Panc1 (cell line): Measurements from ENCODE around the gene PRSS33. TPM values are rescaled to one million over a fixed set of nuclear protein-coding genes. Genes with fewer than 3 reads are reported as not detected.

Experiments
- ATAC-seq: fragments of 200-7000 bp; cut with Tn5 transposase; 2 replicates; pipeline ENCODE4 v1.9.1; 2020; ENCODE audit warnings: mild to moderate bottlenecking, moderate library complexity
- BruUV-seq: library from RNA; stranded (reverse); fragments of 400-500 nt; replicated peaks from 2 replicates; lab custom pipeline; 2021; lab: Mats Ljungman, UMichigan
- CTCF ChIA-PET: fragments of 300-600 bp; sonication (Branson Sonifier 250); formaldehyde crosslinking; loops from one replicate; lab custom pipeline; 2022; ENCODE audit warnings: antibody characterized with exemption; lab: Charles Lee
- POLR2A ChIA-PET: fragments of 300-600 bp; sonication (Branson Sonifier 250); formaldehyde crosslinking; loops from one replicate; lab custom pipeline; 2022; ENCODE audit warnings: antibody characterized with exemption; lab: Charles Lee
- DNase-seq: peaks from one replicate; pipeline ENCODE4 v3.0.0-alpha.2; 2010; ENCODE audit warnings: low read depth, low spot score
- H3K27ac ChIP-seq: 2 replicates; pipeline ENCODE4 v1.5.1; 2011; ENCODE audit warnings: mild to moderate bottlenecking, low read length, inconsistent platforms
- H3K27me3 ChIP-seq: fragments of 200-500 bp; sonication (Bioruptor generic); 2 replicates; pipeline ENCODE4 v1.6.0; 2014; ENCODE audit warnings: low read length, inconsistent platforms; ENCODE audit not compliant: control insufficient read depth, insufficient read depth
- H3K36me3 ChIP-seq: fragments of 200-500 bp; sonication (Bioruptor generic); 2 replicates; pipeline ENCODE4 v1.5.1; 2014; ENCODE audit warnings: inconsistent platforms, mild to moderate bottlenecking, low read length, moderate library complexity; ENCODE audit not compliant: control insufficient read depth, insufficient read depth
- H3K4me1 ChIP-seq: 2 replicates; pipeline ENCODE4 v1.5.1; 2011; ENCODE audit warnings: inconsistent platforms, mild to moderate bottlenecking, low read length, moderate library complexity; ENCODE audit not compliant: control insufficient read depth, insufficient read depth
- H3K4me3 ChIP-seq, 2 experiments: 2 replicates each; pipeline ENCODE4 v1.5.1; 2011 to 2012; ENCODE audit warnings: low read depth in 2 of 2, low read length in 2 of 2, mild to moderate bottlenecking in 2 of 2, inconsistent platforms in 1 of 2, moderate library complexity in 1 of 2
- H3K9me3 ChIP-seq: fragments of 200-500 bp; sonication (Bioruptor generic); 2 replicates; pipeline ENCODE4 v1.5.1; 2014; ENCODE audit warnings: low read depth, mild to moderate bottlenecking, inconsistent platforms, low read length, moderate library complexity; ENCODE audit not compliant: control insufficient read depth, insufficient read depth
- POLR2AphosphoS5 ChIP-seq: IDR thresholded peaks from 2 replicates; pipeline ENCODE4 v1.6.1; 2012; ENCODE audit warnings: mild to moderate bottlenecking, low read depth, low read length, moderate library complexity
- SIN3A ChIP-seq: IDR thresholded peaks from 2 replicates; pipeline ENCODE4 v1.6.1; 2012; ENCODE audit warnings: low read depth, mild to moderate bottlenecking, low read length, moderate library complexity, borderline replicate concordance; ENCODE audit not compliant: insufficient read depth
- TCF7L2 ChIP-seq: IDR thresholded peaks from 2 replicates; pipeline ENCODE4 v1.6.1; 2011; ENCODE audit warnings: mild to moderate bottlenecking, low read depth, low read length, inconsistent platforms
- in situ Hi-C: cut with HindIII; loops from 2 replicates; pipeline ENCODE4 v1.10.0; 2016; ENCODE audit warnings: low sequenced_read_pairs, low pct_unique_long_range_greater_than_20kb
- intact Hi-C: fragments of 100-400 bp; cut with micrococcal nuclease; formaldehyde crosslinking; loops from one replicate; pipeline ENCODE4 v1.10.0; 2022; ENCODE audit not compliant: unreplicated experiment
- total RNA-seq: library from RNA; stranded (reverse); gene quantifications from one replicate; pipeline ENCODE4 v1.2.1, GENCODE V29; 2021; ENCODE audit not compliant: unreplicated experiment
- TF ChIP-seq, protein P1 (sequence below): fragments of 450-650 bp; IDR thresholded peaks from 2 replicates; pipeline ENCODE4 v1.5.1; 2017; ENCODE audit warnings: mild to moderate bottlenecking
- TF ChIP-seq, protein P2 (sequence below), 2 experiments: IDR thresholded peaks; 2 replicates each; pipeline ENCODE4 v1.6.1; 2011 to 2012; ENCODE audit warnings: low read depth in 2 of 2, control low read depth in 1 of 2, low read length in 1 of 2, mild to moderate bottlenecking in 1 of 2, moderate library complexity in 1 of 2; ENCODE audit not compliant: insufficient read depth in 1 of 2

PRSS33 gene
- total RNA-seq, 1 experiment from 2014 or later, result 0.59 TPM

DNA sequence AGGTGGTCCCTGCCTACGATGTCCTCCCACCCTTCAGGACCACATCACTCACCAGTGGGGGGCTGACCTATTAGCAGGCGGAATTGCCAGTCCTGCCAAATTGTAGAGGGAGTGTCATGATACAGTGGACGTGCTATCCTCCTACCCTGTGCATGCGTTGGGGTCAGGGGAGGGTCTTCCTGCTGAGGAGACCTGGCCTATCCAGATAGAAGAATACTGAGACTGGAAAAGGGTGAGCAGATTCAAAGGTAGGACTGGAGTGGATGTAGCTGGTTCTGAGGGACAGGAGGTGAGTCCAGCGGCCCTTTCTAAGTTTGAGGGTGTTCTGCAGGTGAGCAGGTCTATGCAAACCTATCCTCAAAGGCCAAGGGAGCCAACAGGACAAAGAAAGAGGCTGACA lies 18.9 kb upstream of the PRSS33 start:
- no peak overlapping the region for H3K27ac ChIP-seq
- TF ChIP-seq SIN3A (no peak), TCF7L2 (no peak), POLR2AphosphoS5 (no peak)
- TF ChIP-seq, protein P1, sequence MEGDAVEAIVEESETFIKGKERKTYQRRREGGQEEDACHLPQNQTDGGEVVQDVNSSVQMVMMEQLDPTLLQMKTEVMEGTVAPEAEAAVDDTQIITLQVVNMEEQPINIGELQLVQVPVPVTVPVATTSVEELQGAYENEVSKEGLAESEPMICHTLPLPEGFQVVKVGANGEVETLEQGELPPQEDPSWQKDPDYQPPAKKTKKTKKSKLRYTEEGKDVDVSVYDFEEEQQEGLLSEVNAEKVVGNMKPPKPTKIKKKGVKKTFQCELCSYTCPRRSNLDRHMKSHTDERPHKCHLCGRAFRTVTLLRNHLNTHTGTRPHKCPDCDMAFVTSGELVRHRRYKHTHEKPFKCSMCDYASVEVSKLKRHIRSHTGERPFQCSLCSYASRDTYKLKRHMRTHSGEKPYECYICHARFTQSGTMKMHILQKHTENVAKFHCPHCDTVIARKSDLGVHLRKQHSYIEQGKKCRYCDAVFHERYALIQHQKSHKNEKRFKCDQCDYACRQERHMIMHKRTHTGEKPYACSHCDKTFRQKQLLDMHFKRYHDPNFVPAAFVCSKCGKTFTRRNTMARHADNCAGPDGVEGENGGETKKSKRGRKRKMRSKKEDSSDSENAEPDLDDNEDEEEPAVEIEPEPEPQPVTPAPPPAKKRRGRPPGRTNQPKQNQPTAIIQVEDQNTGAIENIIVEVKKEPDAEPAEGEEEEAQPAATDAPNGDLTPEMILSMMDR, result no peak
- TF ChIP-seq, protein P2, sequence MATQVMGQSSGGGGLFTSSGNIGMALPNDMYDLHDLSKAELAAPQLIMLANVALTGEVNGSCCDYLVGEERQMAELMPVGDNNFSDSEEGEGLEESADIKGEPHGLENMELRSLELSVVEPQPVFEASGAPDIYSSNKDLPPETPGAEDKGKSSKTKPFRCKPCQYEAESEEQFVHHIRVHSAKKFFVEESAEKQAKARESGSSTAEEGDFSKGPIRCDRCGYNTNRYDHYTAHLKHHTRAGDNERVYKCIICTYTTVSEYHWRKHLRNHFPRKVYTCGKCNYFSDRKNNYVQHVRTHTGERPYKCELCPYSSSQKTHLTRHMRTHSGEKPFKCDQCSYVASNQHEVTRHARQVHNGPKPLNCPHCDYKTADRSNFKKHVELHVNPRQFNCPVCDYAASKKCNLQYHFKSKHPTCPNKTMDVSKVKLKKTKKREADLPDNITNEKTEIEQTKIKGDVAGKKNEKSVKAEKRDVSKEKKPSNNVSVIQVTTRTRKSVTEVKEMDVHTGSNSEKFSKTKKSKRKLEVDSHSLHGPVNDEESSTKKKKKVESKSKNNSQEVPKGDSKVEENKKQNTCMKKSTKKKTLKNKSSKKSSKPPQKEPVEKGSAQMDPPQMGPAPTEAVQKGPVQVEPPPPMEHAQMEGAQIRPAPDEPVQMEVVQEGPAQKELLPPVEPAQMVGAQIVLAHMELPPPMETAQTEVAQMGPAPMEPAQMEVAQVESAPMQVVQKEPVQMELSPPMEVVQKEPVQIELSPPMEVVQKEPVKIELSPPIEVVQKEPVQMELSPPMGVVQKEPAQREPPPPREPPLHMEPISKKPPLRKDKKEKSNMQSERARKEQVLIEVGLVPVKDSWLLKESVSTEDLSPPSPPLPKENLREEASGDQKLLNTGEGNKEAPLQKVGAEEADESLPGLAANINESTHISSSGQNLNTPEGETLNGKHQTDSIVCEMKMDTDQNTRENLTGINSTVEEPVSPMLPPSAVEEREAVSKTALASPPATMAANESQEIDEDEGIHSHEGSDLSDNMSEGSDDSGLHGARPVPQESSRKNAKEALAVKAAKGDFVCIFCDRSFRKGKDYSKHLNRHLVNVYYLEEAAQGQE (IDR thresholded peaks at IDR 0.05; ENCODE audit: insufficient read depth in 1 of 2, low read depth in 2 of 2, low read length in 1 of 2), result no peak

DNA sequence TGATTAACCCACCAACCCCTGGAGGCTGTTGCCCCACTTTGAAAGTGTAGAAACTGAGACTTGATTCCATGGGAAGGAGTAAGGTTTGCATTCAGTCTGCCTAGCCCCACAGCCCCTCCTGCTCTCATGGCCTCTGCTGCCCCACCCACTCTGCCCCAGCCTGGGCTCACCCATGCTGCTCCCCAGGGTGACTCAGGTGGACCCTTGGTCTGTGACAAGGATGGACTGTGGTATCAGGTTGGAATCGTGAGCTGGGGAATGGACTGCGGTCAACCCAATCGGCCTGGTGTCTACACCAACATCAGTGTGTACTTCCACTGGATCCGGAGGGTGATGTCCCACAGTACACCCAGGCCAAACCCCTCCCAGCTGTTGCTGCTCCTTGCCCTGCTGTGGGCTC lies 17.4 kb upstream of the PRSS33 start:
- DNase-seq (no peak), ATAC-seq (no peak)
- in situ Hi-C loops (no loop called here), intact Hi-C loops (no loop called here)
- no peaks in the 10 kb centered on the region for H3K4me1 ChIP-seq
- POLR2A ChIA-PET, result no interaction called here
- H3K27me3 ChIP-seq, result no peaks in the 10 kb centered on the region
- CTCF ChIA-PET, result no interaction called here
- H3K27ac ChIP-seq, result no peak overlapping the region
- no peak overlapping the region for H3K4me3 ChIP-seq
- no TSS peak for BruUV-seq
- TF ChIP-seq TCF7L2 (no peak), POLR2AphosphoS5 (no peak), SIN3A (no peak)
- TF ChIP-seq, protein P2 (IDR thresholded peaks at IDR 0.05; ENCODE audit: insufficient read depth in 1 of 2, low read depth in 2 of 2, low read length in 1 of 2), result no peak
- TF ChIP-seq, protein P1, result no peak
- H3K36me3 ChIP-seq, result no peaks in the 10 kb centered on the region
- H3K9me3 ChIP-seq, result peaks cover 16% of the 10 kb centered on the region; the same call in 1 of the 2 replicates

More for the DNA sequence above, 18.9 kb upstream of the PRSS33 start:
- H3K36me3 ChIP-seq, result no peaks in the 10 kb centered on the region
- H3K4me3 ChIP-seq, result no peak overlapping the region
- no TSS peak for BruUV-seq
- no peaks in the 10 kb centered on the region for H3K27me3 ChIP-seq
- intact Hi-C loops (no loop called here), in situ Hi-C loops (no loop called here)
- ChIA-PET CTCF (no interaction called here), POLR2A (no interaction called here)
- H3K4me1 ChIP-seq, result no peaks in the 10 kb centered on the region
- peaks cover 16% of the 10 kb centered on the region; the same call in 1 of the 2 replicates for H3K9me3 ChIP-seq
- ATAC-seq (no peak; the same call in 1 of the 2 replicates), DNase-seq (no peak)
